Hematopoietic multipotent progenitor cell (in vitro differentiated cells): ENCODE data around the gene NDRG2. TPM values are rescaled to one million over a fixed set of nuclear protein-coding genes. Genes with fewer than 3 reads are reported as not detected.
"Not testable (repeated sequence)": the region's sequence is repeated elsewhere in the genome, so short reads cannot be mapped to it uniquely, and the experiment has no call there.

Experiments used
- DNase-seq, 3 donors: peaks; one replicate each; pipeline ENCODE4 v3.0.0-alpha.2; 2011 to 2015; ENCODE audit warnings: low read depth in 2 of 3, low spot score in 2 of 3
- total RNA-seq: library from RNA; depleted of rRNA; stranded (reverse); fragments of >200 nt; gene quantifications from one replicate; pipeline ENCODE4 v1.2.3, GENCODE V29; 2012

Gene NDRG2
- total RNA-seq, 1 donor, result 21.8 TPM

GRCh38 chr14:21056520-21057163 lies 31.8 kb upstream of the NDRG2 start:
- DNase-seq, result no peak

- no peak for DNase-seq
Measured at GRCh38 chr14:21055432-21056117, 30.7 kb upstream of the NDRG2 start.

- DNase-seq, result no peak
Measured at GRCh38 chr14:21054768-21055145, 29.9 kb upstream of the NDRG2 start.

- DNase-seq, result no peak
Measured at GRCh38 chr14:21054123-21054767, 29.4 kb upstream of the NDRG2 start.

GRCh38 chr14:21053184-21054122 lies 28.6 kb upstream of the NDRG2 start:
- no peak for DNase-seq

GRCh38 chr14:21050597-21050996 lies 25.7 kb upstream of the NDRG2 start:
- no peak for DNase-seq

- no peak for DNase-seq
Measured at GRCh38 chr14:21049271-21049673, 24.4 kb upstream of the NDRG2 start.

- DNase-seq, result no peak
Measured at GRCh38 chr14:21048638-21049037, 23.8 kb upstream of the NDRG2 start.

GRCh38 chr14:21047378-21047781 lies 22.5 kb upstream of the NDRG2 start:
- no peak for DNase-seq

- peak in 2 of 3 donors; percentile 64 to 91 for DNase-seq
Measured at GRCh38 chr14:21043974-21044618, 19.2 kb upstream of the NDRG2 start.

GRCh38 chr14:21043387-21043973 lies 18.6 kb upstream of the NDRG2 start:
- DNase-seq, result no peak

- no peak for DNase-seq
Measured at GRCh38 chr14:21042918-21043317, 18.1 kb upstream of the NDRG2 start.

- DNase-seq, result peak in 1 of 3 donors; percentile 29
Measured at GRCh38 chr14:21041676-21042433, 17.0 kb upstream of the NDRG2 start, which contains the start of gene RNASE7. TSS of gene RNASE7 (plus strand) at chr14:21042362. CDS start at chr14:21042993, 631 bp downstream.

GRCh38 chr14:21040941-21041340 lies 16.1 kb upstream of the NDRG2 start:
- not testable (repeated sequence) for DNase-seq

- no peak for DNase-seq
Measured at GRCh38 chr14:21040370-21040925, 15.6 kb upstream of the NDRG2 start.

- DNase-seq, result peak in 2 of 3 donors; percentile 57 to 75
Measured at GRCh38 chr14:21039585-21040369, 14.9 kb upstream of the NDRG2 start.

- no peak for DNase-seq
Measured at GRCh38 chr14:21038441-21039422, 13.9 kb upstream of the NDRG2 start.
